Medulla oblongata (tissue), 1 donor: ENCODE measurements around the gene RFX4.

Experiments used
- DNase-seq: peaks from one replicate; pipeline ENCODE4 v3.0.0-alpha.2; 2015; ENCODE audit errors: extremely low spot score

RFX4 gene

DNA sequence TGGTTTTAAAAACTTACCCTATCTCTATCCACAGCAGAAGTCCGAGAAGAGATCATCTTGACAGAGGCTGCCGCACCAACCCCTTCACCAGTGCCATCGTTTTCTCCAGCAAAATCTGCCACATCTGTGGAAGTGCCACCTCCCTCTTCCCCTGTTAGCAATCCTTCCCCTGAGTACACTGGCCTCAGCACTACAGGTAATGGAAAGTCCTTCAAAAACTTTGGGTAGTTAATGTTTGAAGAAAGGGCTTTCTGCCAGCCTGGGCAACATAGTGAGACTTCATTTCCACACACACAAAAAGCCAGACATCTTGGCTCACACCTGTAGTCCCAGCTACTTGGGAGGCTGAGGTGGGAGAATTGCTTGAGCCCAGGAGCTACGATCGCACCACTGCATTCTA, 150.1 kb downstream of the RFX4 start:
- no peak for DNase-seq

GRCh38 chr12:106733660-106734059, 150.9 kb downstream of the RFX4 start:
- DNase-seq = no peak

DNA sequence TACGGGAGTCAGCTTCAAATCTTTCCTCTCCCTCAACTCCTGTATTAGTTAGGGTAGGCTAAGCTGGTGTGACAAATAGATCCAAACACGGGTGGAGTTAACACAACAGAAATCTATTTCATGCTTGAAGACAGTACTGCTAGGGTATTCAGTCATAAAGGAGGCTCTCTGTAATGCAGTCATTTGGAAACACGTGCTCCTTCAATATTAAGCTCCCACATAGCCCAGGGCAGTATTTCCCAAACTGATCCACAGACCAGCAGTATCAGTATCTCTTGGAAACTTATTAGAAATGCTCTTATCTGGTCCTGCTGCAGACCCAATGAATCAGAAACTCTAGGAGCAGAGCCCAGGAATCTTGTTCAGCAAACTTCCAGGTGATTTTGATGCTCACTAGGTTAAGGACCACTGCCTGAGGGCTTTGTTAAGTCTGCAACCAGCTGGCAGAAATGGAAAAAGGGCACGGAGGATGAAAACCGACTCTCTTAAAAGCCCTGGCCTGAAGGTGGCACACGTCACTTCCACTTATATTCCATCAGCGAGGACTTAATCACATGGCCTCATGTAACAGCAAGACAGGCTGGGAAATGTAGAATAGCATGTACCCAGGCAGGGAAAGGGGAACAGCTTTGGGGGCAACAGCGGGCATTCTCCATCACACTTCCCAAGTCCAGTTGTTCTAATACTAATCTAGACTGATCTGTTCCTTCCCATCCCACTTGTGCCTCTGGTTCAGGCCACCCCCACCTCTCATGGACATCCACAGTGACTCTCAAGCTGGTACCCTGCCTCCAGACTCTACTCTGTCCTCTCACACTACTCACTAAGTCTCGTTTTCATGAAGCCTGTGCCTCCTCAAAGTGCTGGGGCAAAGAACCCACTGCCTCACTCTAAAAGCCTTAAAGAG, 153.5 kb downstream of the RFX4 start:
- DNase-seq = no peak

DNA sequence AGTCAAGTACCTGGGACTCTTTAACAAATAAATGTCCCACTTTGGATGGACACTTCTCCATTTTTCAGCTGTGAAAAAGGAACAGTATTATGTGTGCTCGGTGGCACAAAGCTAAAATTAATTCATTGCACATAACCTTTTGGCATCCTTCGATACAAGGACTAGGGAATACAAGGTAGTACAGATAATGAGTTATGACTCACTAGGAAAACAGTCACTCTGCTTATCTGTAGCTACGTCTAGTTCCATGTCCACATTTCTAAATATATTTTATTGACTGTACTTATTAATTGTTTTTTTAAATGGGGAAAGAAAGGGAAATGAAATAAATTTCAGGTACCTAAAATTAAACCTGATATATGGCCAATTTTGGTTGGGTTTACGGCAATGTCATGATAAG, 156.5 kb downstream of the RFX4 start:
- no peak for DNase-seq

- DNase-seq = no peak
These were observed 157.2 kb downstream of the RFX4 start for GRCh38 chr12:106739815-106740530.

DNA sequence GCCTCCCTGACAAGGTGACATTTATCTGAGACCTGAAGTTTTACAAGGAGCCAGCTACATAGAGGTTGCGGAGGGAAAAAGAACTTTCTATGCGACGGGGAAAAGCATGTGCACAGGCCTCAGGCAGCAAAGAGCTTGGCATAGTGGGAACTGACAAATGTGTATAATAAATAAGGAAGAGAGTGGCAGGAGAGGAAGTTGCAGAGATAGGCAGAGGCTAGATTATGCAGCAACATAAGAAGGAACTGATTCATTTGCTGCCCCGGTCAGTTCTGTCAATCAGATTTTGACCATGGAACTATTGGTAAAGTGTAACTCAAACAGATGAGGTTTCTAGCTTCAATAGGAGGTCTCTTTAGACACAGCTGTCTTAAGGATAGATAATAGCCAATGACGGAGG, 158.0 kb downstream of the RFX4 start:
- DNase-seq = peak; percentile 27

DNA sequence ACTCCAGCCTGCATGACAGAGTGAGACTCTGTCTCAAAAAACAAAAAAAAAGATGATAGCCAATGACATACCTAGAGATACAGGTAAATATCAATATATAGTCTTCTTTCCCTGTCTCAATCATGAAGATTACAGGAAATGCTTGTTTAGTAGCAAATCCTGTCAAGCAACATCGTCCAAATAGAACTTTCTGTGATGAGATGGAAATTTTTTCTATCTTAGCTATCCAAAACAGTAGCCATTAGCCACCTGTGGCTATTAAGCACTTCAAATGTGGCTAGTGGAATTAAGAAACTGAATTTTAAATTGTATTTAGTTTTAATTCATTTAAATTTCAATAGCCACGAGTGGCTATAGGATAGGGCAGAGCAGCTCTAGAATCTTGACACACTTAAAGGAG, 158.4 kb downstream of the RFX4 start:
- no peak for DNase-seq

GRCh38 chr12:106743270-106743988, 160.6 kb downstream of the RFX4 start:
- no peak for DNase-seq

DNA sequence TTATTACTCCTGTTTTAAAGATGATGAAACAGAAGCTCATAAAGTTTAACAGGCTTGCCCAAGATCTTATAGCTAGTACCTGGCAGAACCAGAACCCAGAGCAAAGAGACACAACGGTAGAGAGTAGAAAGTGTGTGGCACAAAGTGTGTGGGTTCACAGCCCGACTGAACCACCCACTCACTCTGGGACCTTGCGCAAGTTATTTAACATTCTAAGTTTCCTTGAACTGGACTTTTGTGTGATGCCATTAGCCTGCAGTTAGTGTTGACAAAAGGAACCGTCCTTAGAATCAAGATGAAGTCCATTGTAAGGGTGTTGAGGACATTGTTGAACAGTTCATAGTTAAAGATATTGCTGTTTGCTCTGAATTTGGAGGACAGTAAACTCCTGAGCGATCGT, 161.8 kb downstream of the RFX4 start:
- DNase-seq = no peak

GRCh38 chr12:106745181-106745745, 162.5 kb downstream of the RFX4 start:
- DNase-seq = no peak

- DNase-seq = no peak
These were observed 165.2 kb downstream of the RFX4 start for GRCh38 chr12:106747973-106748436.

DNA sequence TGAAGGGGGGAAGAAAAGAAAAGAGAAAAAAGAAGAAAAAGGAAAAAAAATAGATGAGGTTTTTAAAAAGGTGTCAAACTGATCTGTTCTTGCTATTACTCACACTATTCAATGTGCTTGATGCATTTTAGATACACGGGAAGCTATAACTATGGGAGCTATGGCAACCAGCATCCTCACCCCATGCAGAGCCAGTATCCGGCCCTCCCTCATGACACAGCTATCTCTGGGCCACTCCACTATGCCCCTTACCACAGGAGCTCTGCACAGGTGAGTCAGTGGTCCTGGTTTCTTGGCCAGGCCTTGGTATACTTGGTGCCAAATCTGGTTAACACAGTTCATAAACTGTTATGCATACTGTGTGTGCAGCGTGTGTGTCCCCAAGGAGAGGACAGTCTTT, 167.7 kb downstream of the RFX4 start:
- DNase-seq = no peak

GRCh38 chr12:106753526-106753925, 170.7 kb downstream of the RFX4 start:
- DNase-seq = no peak

GRCh38 chr12:106754331-106754730, 171.5 kb downstream of the RFX4 start:
- no peak for DNase-seq

DNA sequence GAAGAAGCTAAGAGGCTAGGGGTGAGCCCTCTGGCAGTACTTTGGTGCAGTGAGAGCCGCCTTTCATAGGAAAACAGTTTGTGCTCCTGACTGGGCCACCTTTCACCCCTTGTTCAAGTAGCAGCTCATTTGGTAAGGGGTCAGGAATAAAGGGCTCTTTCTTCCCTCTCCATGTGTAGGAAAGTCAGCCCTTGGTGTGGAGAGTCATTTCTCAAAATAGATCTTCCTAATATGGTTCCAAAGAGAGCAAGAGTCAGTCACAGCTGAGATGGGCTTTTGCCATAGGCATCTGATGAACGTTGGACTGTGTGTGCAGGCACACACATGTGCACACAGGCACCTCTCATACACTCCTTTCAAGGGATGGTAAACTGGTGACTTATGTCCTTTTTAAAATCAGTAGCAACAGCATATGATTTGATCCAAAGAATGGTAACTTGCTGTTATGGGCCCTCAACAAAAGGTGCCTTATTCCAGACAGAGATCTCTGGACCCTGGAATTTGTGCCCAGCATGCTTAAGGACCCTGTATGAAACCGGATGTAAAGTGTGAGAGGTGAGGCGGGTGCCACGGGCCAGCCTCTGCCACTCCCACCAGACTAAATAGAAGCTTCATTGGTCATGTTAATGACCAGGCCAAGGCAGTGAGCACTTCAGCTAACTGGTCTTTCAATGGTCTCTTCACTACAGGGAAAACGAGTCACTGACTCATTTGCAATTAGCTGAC, 175.0 kb downstream of the RFX4 start:
- DNase-seq = no peak

DNA sequence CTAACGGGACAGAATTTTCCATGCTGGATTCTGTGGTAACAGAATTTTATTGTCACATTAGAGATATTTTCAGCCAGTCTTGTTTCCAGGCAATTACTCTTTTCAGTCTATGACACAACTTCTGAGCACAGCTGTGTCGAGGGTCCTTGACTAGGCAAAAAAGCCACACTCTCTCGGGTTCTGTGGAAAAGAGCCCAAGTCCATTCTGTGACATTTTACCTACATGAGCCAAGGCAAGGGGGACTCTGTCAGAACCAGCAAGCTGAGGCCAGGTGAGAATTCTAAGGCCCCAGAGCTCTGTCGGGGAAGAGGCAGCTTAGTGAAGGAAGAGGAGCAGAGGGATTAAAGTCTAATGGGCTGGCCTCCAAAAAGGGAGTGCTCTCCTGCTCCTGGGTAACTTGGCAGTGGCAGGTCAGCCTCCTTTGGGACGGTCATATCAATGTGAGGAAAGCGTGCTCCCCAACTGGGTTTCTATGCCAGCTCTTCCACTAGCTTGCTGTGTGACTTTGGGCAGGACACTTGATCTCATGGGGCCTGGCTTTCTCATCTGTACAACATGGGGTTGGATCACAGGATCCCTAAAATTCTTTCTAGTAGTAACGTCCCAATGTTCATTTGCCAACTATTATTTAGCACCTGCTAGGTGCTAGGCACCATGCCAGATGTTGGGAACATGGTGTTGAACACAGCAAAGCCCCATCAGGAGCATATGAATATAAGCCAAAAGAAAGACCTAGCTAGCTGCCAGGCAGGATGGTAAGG, 175.7 kb downstream of the RFX4 start:
- DNase-seq = no peak

DNA sequence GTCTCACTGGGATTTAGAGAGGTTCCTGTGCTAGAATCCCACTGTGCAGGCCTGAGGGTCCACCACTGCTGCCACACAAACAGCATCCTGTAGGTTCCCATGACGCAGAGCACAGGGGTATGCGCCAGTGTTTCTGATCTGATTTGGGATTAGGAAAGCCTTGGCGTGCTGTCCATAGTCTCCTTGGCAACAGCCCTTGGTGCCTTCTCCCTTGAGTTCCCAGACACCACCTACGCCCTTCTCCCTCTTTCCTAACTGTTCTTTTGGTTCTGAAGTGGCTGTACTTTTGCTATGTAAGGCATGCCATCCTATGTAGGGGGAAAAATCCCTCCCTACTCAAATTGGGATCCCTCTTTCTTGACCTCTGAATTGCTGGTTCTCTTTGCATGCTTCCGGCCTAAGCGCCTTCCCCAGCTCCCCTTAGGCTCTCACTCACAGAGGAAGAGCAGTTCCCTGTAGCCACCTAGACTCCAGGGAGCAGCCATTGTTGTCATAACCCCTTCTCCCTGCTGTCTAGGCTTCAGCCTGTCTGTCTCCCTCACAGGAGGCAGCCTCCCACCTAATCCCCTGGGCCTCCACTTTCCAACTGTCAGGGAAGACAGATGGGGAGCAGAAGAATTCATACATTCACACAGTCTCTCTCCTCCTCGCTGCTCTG, 176.9 kb downstream of the RFX4 start:
- no peak for DNase-seq

GRCh38 chr12:106760184-106760531, 177.4 kb downstream of the RFX4 start:
- peak; percentile 71 for DNase-seq

GRCh38 chr12:106764220-106764619, 181.4 kb downstream of the RFX4 start:
- no peak for DNase-seq

DNA sequence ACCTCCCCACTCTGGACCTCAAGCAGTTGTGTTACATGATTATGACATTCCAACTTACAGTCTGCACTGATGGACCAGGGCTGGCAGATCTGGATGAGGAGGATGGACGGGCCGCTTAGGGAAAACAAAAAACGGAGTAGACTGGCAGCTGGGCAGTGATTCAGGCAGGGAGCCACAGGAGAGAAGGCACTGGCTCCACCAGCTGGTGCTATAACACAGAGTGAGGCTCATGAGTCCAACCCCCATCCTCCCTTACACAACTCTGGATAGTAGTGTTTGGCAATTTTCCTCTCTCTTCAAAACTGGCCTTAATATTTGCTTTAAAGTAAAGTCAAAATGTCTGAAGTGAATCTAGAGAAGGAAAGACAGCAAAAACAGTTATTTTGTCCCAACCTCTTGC, 181.9 kb downstream of the RFX4 start:
- DNase-seq = peak; percentile 59
